Smooth muscle cell (in vitro differentiated cells): ENCODE data around the gene RPL22. TPM values are rescaled to one million over a fixed set of nuclear protein-coding genes. Genes with fewer than 3 reads are reported as not detected.

Experiments
- DNase-seq: peaks from one replicate; lab custom pipeline; 2025; ENCODE audit not compliant: unreplicated experiment; lab: John Stamatoyannopoulos, UW
- H2AFZ ChIP-seq: fragments of 200-600 bp; sonication (generic); 2 replicates; pipeline ENCODE4 v1.6.0; 2016; ENCODE audit warnings: antibody characterized with exemption, low read depth, mild to moderate bottlenecking
- H3F3A ChIP-seq: fragments of 200-600 bp; sonication (generic); 2 replicates; pipeline ENCODE4 v1.6.0; 2017; ENCODE audit warnings: antibody characterized with exemption, low read depth
- H3K27ac ChIP-seq: fragments of 200-600 bp; sonication (generic); 2 replicates; pipeline ENCODE4 v1.5.1; 2016; ENCODE audit warnings: low read depth, mild to moderate bottlenecking
- H3K27me3 ChIP-seq: fragments of 200-600 bp; sonication (generic); 2 replicates; pipeline ENCODE4 v1.6.1; 2016; ENCODE audit warnings: low read depth, mild to moderate bottlenecking
- H3K36me3 ChIP-seq: fragments of 200-600 bp; sonication (generic); 2 replicates; pipeline ENCODE4 v1.5.1; 2016; ENCODE audit warnings: low read depth
- H3K4me1 ChIP-seq: fragments of 200-600 bp; sonication (generic); 2 replicates; pipeline ENCODE4 v1.5.1; 2016; ENCODE audit warnings: low read depth
- H3K4me2 ChIP-seq: fragments of 200-600 bp; sonication (generic); 2 replicates; pipeline ENCODE4 v1.6.0; 2016; ENCODE audit warnings: mild to moderate bottlenecking
- H3K4me3 ChIP-seq: fragments of 200-600 bp; sonication (generic); 2 replicates; pipeline ENCODE4 v1.5.1; 2016; ENCODE audit warnings: mild to moderate bottlenecking
- H3K79me2 ChIP-seq: fragments of 200-600 bp; sonication (generic); 2 replicates; pipeline ENCODE4 v1.6.0; 2016; ENCODE audit warnings: low read depth, mild to moderate bottlenecking
- H3K9ac ChIP-seq: fragments of 200-600 bp; sonication (generic); 2 replicates; pipeline ENCODE4 v1.6.0; 2016; ENCODE audit warnings: low read depth
- H3K9me3 ChIP-seq: fragments of 200-600 bp; sonication (generic); replicated peaks from 2 replicates; pipeline ENCODE4 v1.5.1; 2016; ENCODE audit warnings: low read depth
- H4K20me1 ChIP-seq: fragments of 200-600 bp; sonication (generic); 2 replicates; pipeline ENCODE4 v1.6.0; 2016; ENCODE audit warnings: low read depth
- WGBS: methylation state at CpG from one replicate; pipeline ENCODE4 v1.1.7; 2016; ENCODE audit warnings: low lambda C conversion rate; 5-methylcytosine and 5-hydroxymethylcytosine counted together
- polyA plus RNA-seq: library from polyadenylated mRNA; unstranded; fragments of >200 nt; fragmentation: Nextera tagmentation; extraction: Ambion mirVana; gene quantifications from 2 replicates; pipeline ENCODE4 v1.2.1, GENCODE V29; 2016
- total RNA-seq: library from RNA; depleted of rRNA; stranded (reverse); fragments of >200 nt; gene quantifications from 2 replicates; pipeline ENCODE4 v1.2.3, GENCODE V29; 2014
- TF ChIP-seq, protein P1 (sequence below): fragments of 200-600 bp; sonication (generic); IDR thresholded peaks from 2 replicates; pipeline ENCODE4 v1.5.1; 2017; ENCODE audit warnings: borderline replicate concordance, mild to moderate bottlenecking, antibody characterized with exemption; ENCODE audit not compliant: insufficient read depth, poor library complexity, severe bottlenecking

Gene RPL22
- total and polyA plus RNA-seq, 2 experiments from 2014 or later, result 108 TPM

DNA sequence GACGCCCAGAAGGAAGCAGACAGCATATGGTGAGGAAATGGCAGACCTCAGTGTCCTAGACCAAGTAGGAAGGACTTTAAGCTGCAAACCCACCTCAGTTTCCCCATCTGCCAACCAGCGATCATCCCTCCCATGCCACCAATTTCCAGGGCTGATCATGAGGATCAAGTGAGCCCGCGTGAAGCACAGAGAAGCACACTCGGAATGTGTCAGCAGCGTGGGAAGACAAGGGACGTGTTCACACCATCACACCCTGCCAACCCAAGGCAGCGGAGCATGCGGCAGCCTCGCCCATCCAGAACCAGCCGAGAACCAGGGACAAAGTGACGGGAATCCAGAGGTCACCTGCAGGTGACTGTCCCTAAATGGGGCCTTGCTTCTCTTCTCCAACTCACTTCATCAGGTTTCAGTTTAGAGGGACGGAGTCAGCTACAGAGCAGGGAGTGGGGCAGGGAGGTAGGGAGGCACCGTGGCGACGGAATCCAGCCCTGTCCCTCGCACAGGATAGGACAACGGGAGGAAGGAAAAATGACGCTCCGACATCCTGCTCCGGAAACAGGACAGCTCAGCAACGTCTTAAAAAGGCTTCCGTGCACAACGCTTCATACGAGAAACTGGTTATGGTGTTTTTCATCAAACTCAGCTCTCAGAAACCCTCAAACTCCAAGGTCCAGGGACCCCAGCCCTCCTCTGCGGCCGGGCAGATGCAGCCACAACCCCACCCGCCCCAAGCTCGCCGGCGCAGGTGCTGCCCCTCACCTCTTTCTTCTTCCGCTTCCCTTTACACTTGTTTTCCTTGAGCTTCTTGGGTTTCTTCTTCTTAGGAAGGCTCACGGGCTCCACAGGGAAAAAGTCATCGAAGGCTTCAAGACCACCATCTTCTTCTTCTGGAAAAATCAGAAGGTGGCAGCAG lies 31.7 kb downstream of the RPL22 start:
- no peak for DNase-seq
- Histone ChIP-seq H3K27ac (no peak overlapping the region), H3K9ac (no peak overlapping the region), H4K20me1 (no peaks in the 10 kb centered on the region), H3K4me3 (no peak overlapping the region), H3K4me2 (no peak overlapping the region), H3K4me1 (no peaks in the 10 kb centered on the region), H3K79me2 (no peaks in the 10 kb centered on the region), H3F3A (no peaks in the 10 kb centered on the region), H3K36me3 (no peaks in the 10 kb centered on the region), H2AFZ (no peak overlapping the region), H3K27me3 (peaks cover 15% of the 10 kb centered on the region), H3K9me3 (no peaks in the 10 kb centered on the region)
- TF ChIP-seq, protein P1, sequence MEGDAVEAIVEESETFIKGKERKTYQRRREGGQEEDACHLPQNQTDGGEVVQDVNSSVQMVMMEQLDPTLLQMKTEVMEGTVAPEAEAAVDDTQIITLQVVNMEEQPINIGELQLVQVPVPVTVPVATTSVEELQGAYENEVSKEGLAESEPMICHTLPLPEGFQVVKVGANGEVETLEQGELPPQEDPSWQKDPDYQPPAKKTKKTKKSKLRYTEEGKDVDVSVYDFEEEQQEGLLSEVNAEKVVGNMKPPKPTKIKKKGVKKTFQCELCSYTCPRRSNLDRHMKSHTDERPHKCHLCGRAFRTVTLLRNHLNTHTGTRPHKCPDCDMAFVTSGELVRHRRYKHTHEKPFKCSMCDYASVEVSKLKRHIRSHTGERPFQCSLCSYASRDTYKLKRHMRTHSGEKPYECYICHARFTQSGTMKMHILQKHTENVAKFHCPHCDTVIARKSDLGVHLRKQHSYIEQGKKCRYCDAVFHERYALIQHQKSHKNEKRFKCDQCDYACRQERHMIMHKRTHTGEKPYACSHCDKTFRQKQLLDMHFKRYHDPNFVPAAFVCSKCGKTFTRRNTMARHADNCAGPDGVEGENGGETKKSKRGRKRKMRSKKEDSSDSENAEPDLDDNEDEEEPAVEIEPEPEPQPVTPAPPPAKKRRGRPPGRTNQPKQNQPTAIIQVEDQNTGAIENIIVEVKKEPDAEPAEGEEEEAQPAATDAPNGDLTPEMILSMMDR, result no peak
- 92% methylated on average over 34 of the region's 34 CpGs for WGBS

DNA sequence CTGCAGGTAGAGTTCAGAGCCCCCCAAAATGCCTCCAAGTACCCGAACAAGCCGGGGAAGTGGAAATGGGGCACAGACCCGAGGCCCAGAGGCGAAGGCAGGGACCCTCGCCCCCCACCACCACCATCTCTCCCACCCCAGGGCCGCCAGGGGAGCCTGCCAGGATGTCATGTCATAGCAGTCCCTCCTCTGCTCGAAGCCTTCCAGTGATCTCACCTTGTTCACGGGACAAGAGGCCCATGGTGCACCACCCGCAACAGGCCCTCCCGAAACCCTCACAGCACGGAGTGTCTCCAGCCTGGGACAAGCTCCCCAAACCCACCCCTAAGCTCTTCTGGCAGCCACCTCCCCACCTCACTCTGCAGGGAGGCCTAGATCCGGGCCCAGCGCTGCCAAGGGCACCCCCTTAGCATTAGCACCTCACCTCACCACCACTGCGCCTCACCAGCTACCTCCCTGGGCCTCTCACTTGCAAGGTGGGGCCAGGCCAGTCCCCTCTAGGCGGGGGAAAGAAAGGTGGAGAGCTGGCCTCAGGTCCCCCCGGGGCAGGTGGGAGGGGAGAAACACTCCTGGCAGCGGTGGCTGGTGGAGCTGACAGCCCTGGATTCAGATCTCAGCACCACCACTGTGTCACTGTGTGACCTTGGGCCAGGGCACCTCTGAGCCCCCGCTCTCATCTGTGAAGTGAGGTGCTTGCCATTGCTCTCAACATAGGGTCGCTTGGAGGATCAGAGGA lies 32.6 kb downstream of the RPL22 start:
- H3K27ac ChIP-seq, result no peak overlapping the region
- DNase-seq, result no peak
- H3K36me3 ChIP-seq, result no peaks in the 10 kb centered on the region
- H3K9ac ChIP-seq, result no peak overlapping the region
- H3K4me1 ChIP-seq, result no peaks in the 10 kb centered on the region
- H3F3A ChIP-seq, result no peaks in the 10 kb centered on the region
- H3K9me3 ChIP-seq, result no peaks in the 10 kb centered on the region
- no peak overlapping the region for H3K4me3 ChIP-seq
- no peak overlapping the region for H3K4me2 ChIP-seq
- H2AFZ ChIP-seq, result no peak overlapping the region
- no peaks in the 10 kb centered on the region for H4K20me1 ChIP-seq
- H3K79me2 ChIP-seq, result no peaks in the 10 kb centered on the region
- TF ChIP-seq, protein P1, result no peak
- 85% methylated on average over 17 of the region's 19 CpGs for WGBS
- H3K27me3 ChIP-seq, result peaks cover 15% of the 10 kb centered on the region

- H3K4me3 ChIP-seq, result no peak overlapping the region
- H3K9ac ChIP-seq, result no peak overlapping the region
- no peaks in the 10 kb centered on the region for H3K79me2 ChIP-seq
- DNase-seq, result no peak
- no peak overlapping the region for H3K27ac ChIP-seq
- no peaks in the 10 kb centered on the region for H3F3A ChIP-seq
- TF ChIP-seq, protein P1, result no peak
- no peaks in the 10 kb centered on the region for H3K9me3 ChIP-seq
- H4K20me1 ChIP-seq, result no peaks in the 10 kb centered on the region
- WGBS, result 85% methylated on average over 9 of the region's 10 CpGs
- H3K27me3 ChIP-seq, result peaks cover 15% of the 10 kb centered on the region
- no peak overlapping the region for H2AFZ ChIP-seq
- no peak overlapping the region for H3K4me2 ChIP-seq
- no peaks in the 10 kb centered on the region for H3K4me1 ChIP-seq
- no peaks in the 10 kb centered on the region for H3K36me3 ChIP-seq
These were observed 33.2 kb downstream of the RPL22 start for GRCh38 chr1:6166221-6166620.
